Right atrium auricular region (tissue), 2 donors: ENCODE data around the gene WNT1. TPM values are rescaled to one million over a fixed set of nuclear protein-coding genes. Genes with fewer than 3 reads are reported as not detected.

Experiments used
- DNase-seq: peaks from one replicate; pipeline ENCODE4 v3.0.0-alpha.2; 2019; ENCODE audit warnings: low spot score
- H3K27ac ChIP-seq, 2 donors: fragments of 200-600 bp; sonication (generic); 1 replicate in 1 of 2; 2 replicates in 1 of 2; pipeline ENCODE4 v1.5.1; 2016 to 2019
- H3K27me3 ChIP-seq, 2 donors: fragments of 200-600 bp; sonication (generic); one replicate each; pipeline versions ENCODE4 v1.5.1 to v1.6.0; 2017 to 2019
- H3K36me3 ChIP-seq: fragments of 200-600 bp; sonication (generic); one replicate; pipeline ENCODE4 v1.5.1; 2016
- H3K4me1 ChIP-seq, 2 donors: fragments of 200-600 bp; sonication (generic); one replicate each; pipeline versions ENCODE4 v1.5.1 to v1.6.0; 2017 to 2019
- H3K4me3 ChIP-seq, 2 donors: fragments of 200-600 bp; sonication (generic); 1 replicate in 1 of 2; 2 replicates in 1 of 2; pipeline ENCODE4 v1.5.1; 2017 to 2019; ENCODE audit warnings: mild to moderate bottlenecking in 1 of 2, moderate library complexity in 1 of 2
- H3K9me3 ChIP-seq, 2 donors: fragments of 200-600 bp; sonication (generic); one replicate each; pipeline ENCODE4 v1.5.1; 2019
- total RNA-seq, 2 donors: library from RNA; depleted of rRNA; stranded (reverse); fragments of >200 nt; gene quantifications; one replicate each; pipeline ENCODE4 v1.1.0, GENCODE V29; 2016
- TF ChIP-seq, protein P1 (sequence below), 2 donors: fragments of 200-600 bp; sonication (generic); IDR thresholded peaks; one replicate each; pipeline ENCODE4 v1.5.1; 2019; ENCODE audit warnings: antibody characterized with exemption in 2 of 2

WNT1 gene
- total RNA-seq, 2 donors from 2014 or later, result not detected

DNA sequence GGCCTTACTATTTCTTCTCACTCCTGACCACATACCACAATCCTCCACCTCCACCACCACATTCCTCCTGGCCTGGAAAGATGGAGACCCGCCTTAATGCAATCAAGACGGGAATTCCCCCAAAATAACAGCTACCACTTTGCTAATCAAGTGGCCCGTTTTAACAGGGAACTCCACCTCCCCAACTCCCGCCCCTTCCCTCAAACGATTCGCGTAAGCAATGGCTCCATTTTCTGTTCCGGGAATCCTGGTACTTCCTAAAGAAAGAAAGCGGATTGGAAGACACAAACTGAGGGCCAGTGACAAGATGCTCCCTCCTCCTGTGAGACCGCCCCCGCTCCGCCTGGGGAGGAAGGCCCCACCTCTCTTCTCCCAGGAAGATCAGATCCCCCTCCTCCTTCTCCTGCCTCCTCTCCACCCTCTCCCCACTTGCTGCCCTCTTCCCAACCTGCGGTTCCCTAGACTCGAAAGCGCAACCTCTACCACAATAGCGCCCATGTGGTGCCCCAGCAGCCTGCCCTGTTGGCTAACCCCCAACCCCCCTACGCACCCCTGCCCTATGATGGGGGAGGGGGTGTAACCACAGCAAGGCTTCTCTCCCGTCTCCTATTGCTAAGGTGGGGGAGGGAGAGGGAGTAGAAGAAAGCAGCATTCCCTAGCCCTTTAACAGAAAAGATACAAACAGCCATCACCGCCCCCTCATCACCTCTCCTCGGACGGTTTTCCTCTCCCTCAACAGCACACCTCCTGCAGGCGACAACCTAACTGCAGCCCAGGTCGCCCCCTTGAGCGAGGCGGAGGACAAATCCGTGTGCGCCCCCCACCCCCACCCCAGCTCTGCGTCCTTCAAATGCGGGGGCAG is 21.6 kb upstream of the WNT1 start:
- peak overlapping the region; percentile 80 to 86 for H3K27ac ChIP-seq
- peak; percentile 91 for DNase-seq
- TF ChIP-seq, protein P1, sequence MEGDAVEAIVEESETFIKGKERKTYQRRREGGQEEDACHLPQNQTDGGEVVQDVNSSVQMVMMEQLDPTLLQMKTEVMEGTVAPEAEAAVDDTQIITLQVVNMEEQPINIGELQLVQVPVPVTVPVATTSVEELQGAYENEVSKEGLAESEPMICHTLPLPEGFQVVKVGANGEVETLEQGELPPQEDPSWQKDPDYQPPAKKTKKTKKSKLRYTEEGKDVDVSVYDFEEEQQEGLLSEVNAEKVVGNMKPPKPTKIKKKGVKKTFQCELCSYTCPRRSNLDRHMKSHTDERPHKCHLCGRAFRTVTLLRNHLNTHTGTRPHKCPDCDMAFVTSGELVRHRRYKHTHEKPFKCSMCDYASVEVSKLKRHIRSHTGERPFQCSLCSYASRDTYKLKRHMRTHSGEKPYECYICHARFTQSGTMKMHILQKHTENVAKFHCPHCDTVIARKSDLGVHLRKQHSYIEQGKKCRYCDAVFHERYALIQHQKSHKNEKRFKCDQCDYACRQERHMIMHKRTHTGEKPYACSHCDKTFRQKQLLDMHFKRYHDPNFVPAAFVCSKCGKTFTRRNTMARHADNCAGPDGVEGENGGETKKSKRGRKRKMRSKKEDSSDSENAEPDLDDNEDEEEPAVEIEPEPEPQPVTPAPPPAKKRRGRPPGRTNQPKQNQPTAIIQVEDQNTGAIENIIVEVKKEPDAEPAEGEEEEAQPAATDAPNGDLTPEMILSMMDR (IDR thresholded peaks at IDR 0.05), result no peak
- peaks cover 7% of the 10 kb centered on the region for H3K36me3 ChIP-seq
- peak overlapping the region; percentile 89 to 98 for H3K4me3 ChIP-seq
- H3K9me3 ChIP-seq, result no peaks in the 10 kb centered on the region
- H3K4me1 ChIP-seq, result peaks cover 0 to 30% of the 10 kb centered on the region in 2 donors
- H3K27me3 ChIP-seq, result no peaks in the 10 kb centered on the region

DNA sequence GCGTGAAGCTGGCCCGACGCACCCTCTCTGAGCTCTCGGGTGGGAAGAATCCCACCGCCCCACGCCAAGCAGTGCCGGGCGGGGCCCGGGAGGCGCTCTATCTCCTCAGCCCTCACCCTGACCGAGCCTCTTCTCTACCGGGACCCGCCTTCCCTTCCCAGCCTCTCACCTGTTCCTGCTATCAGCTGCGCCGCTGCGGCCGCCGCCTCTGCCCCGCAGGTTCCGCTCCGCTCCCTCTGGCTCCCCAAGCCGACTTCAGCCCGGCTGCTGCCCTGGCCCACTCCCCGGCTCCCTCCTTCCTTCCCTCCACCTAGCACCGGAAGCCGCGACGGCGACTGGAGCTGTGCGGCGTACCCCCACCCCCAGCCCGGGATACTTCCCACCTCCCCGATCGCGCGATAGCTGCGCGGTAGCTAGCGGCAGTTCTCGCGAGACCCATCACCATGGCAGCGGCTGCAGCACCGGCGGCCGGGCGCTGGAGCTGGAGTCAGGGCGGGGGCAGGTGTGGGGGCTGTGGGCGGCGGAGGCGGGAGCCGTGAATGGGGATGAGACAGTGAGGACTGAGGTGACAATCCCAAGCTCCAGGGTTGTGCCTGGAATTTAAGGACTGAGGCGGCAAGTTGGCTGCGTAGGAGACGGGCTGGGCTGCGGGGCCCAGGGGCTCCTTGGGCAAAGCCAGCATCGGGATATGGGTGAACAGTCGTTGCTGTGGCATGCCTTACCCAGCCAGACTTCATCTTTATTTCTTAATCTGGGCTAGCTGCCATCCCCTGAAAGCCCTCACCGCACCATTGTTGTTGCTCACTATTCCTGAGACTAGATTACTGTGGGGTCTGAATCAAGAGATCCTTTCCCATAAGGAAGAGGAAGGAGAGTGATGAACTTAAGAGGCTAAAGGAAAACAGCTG is 20.7 kb upstream of the WNT1 start, which contains the start of gene ARF3:
Gene ARF3 (minus strand): TSS at position 347 of the 908 bp plus-strand sequence. CDS start 16,392 bp downstream, outside the sequence.
- H3K27ac ChIP-seq, result peak within 1 kb of the TSS; percentile 80 to 86
- TF ChIP-seq, protein P1 (IDR thresholded peaks at IDR 0.05), result no peak
- peak within 1 kb of the TSS; percentile 89 to 98 for H3K4me3 ChIP-seq
- H3K36me3 ChIP-seq, result peaks cover 7% of the 10 kb centered on the region
- peak; percentile 89 for DNase-seq
- H3K9me3 ChIP-seq, result no peaks in the 10 kb centered on the region
- no peaks in the 10 kb centered on the region for H3K27me3 ChIP-seq
- peaks cover 0 to 30% of the 10 kb centered on the region in 2 donors for H3K4me1 ChIP-seq

DNA sequence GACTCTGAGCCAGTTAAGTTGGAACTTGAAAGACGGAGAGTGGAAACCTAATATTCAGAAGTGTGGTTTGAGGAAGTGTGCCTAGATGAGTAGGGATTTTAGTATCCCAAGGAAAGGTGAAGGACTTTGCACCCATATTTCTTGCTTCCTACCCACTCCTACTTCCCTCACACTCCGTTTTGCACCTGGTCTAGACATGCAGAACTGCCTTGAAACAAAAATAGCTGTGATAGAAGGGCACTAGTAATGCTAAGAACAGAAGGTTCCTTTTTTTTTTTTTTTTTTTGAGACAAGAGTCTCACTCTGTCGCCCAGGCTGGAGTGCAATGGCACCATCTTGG is 20.1 kb upstream of the WNT1 start:
- Histone ChIP-seq H3K27me3 (no peaks in the 10 kb centered on the region), H3K4me3 (peak overlapping the region in 1 of 2 donors; percentile 98), H3K27ac (no peak overlapping the region), H3K4me1 (peaks cover 0 to 30% of the 10 kb centered on the region in 2 donors), H3K9me3 (no peaks in the 10 kb centered on the region), H3K36me3 (peaks cover 4% of the 10 kb centered on the region)
- TF ChIP-seq, protein P1 (IDR thresholded peaks at IDR 0.05), result no peak
- DNase-seq, result no peak

DNA sequence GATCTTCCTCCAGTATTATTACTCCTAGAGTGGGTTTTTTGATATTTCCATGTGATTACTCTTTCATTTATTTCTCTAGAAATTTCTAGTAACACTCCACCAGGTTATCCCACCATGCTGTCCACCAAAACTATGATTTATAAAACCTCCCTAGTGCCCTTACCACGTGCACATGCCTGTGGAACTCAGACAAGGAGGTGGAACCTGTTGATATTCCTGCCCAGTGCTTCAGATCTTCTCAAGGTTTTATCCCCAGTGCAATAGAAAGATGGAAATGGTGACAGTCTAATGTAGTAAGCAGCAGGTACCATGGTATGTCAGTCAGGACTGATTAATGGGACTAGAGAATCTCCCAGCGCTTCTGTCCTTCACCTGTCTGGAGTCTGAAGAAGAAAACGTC is 17.3 kb upstream of the WNT1 start:
- no peaks in the 10 kb centered on the region for H3K9me3 ChIP-seq
- H3K4me1 ChIP-seq, result peaks cover 0 to 16% of the 10 kb centered on the region in 2 donors
- no peaks in the 10 kb centered on the region for H3K36me3 ChIP-seq
- H3K4me3 ChIP-seq, result no peak overlapping the region
- H3K27ac ChIP-seq, result no peak overlapping the region
- DNase-seq, result no peak
- no peaks in the 10 kb centered on the region for H3K27me3 ChIP-seq
- TF ChIP-seq, protein P1 (IDR thresholded peaks at IDR 0.05), result no peak

DNA sequence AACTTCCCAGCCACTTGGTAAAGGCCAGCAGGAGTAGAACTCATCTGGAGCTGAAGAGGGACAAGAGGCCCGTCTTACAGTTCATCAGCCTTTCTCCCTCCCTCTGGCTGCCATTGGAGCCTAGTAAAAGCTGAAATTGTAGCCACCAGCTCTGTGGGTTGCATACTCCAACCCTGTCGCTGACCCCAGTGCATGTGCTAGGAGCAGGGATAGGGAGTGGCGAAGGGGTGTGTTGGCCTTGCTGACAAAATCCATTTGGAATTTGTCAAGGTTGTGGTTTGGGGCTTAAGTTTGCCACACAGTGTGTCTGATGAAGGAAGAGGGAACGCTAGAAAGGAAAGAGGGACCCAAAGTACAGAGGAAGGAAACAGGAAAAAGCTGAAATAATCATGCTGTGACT is 16.8 kb upstream of the WNT1 start:
- H3K27ac ChIP-seq, result no peak overlapping the region
- H3K9me3 ChIP-seq, result no peaks in the 10 kb centered on the region
- TF ChIP-seq, protein P1 (IDR thresholded peaks at IDR 0.05), result no peak
- peaks cover 0 to 11% of the 10 kb centered on the region in 2 donors for H3K4me1 ChIP-seq
- DNase-seq, result no peak
- H3K4me3 ChIP-seq, result no peak overlapping the region
- no peaks in the 10 kb centered on the region for H3K36me3 ChIP-seq
- H3K27me3 ChIP-seq, result no peaks in the 10 kb centered on the region
